Endothelial cell of umbilical vein (primary cell): ENCODE measurements around the gene CCM2. TPM values are rescaled to one million over a fixed set of nuclear protein-coding genes. Genes with fewer than 3 reads are reported as not detected.

Experiments used
- BruUV-seq: library from RNA; stranded (reverse); fragments of 400-500 nt; replicated peaks from 2 replicates; lab custom pipeline; 2021; lab: Mats Ljungman, UMichigan
- CTCF ChIA-PET: fragments of 300-600, 350-600 bp; sonication (Branson Sonifier 250); formaldehyde crosslinking; loops from one replicate; lab custom pipeline; 2021; ENCODE audit warnings: antibody characterized with exemption, inconsistent platforms; lab: Charles Lee
- POLR2A ChIA-PET: fragments of 300-600, 350-600 bp; sonication (Branson Sonifier 250); formaldehyde crosslinking; loops from one replicate; lab custom pipeline; 2021; ENCODE audit warnings: antibody characterized with exemption, inconsistent platforms; lab: Charles Lee
- DNase-seq: peaks from one replicate; pipeline ENCODE4 v3.0.0-alpha.2; 2011; ENCODE audit warnings: low read depth, low spot score
- FAIRE-seq: peaks from 2 replicates; lab custom pipeline; 2011; peaks lifted over from hg19 to GRCh38; lab: Jason Lieb, UNC
- H2AFZ ChIP-seq: 2 replicates; pipeline ENCODE4 v1.6.0; 2012; ENCODE audit warnings: low read depth, low read length, control low read depth, inconsistent platforms
- H3K27ac ChIP-seq: 2 replicates; pipeline ENCODE4 v1.5.1; 2011; ENCODE audit warnings: low read depth, mild to moderate bottlenecking, control low read depth, low read length, moderate library complexity; ENCODE audit not compliant: insufficient read depth
- H3K27me3 ChIP-seq, 2 experiments: 2 replicates each; pipeline versions ENCODE4 v1.6.0 to v1.6.1; 2011; ENCODE audit warnings: low read length in 2 of 2, mixed read lengths in 1 of 2; ENCODE audit not compliant: control insufficient read depth in 2 of 2, insufficient read depth in 2 of 2
- H3K36me3 ChIP-seq, 2 experiments: 2 replicates in 1 of 2; 3 replicates in 1 of 2; pipeline ENCODE4 v1.5.1; 2011; ENCODE audit warnings: low read length in 2 of 2, mild to moderate bottlenecking in 1 of 2, moderate library complexity in 1 of 2; ENCODE audit not compliant: control insufficient read depth in 2 of 2, insufficient read depth in 2 of 2; ENCODE audit errors: extremely low read depth in 1 of 2
- H3K4me1 ChIP-seq: 3 replicates; pipeline ENCODE4 v1.5.1; 2011; ENCODE audit warnings: mild to moderate bottlenecking, low read length; ENCODE audit not compliant: control insufficient read depth, insufficient read depth; ENCODE audit errors: extremely low read depth
- H3K4me2 ChIP-seq: 2 replicates; pipeline ENCODE4 v1.6.1; 2011; ENCODE audit warnings: low read length, control low read depth, mixed read lengths; ENCODE audit not compliant: insufficient read depth
- H3K4me3 ChIP-seq, 3 experiments: fragments of 200-600 bp in 1 of 3; sonication (generic), shearing (Covaris generic) in 1 of 3; replicated peaks in 1 of 3; 2 replicates each; pipeline ENCODE4 v1.5.1; 2011 to 2016; ENCODE audit warnings: control low read depth in 3 of 3, low read length in 3 of 3, mild to moderate bottlenecking in 2 of 3, inconsistent platforms in 1 of 3, low read depth in 1 of 3, moderate library complexity in 1 of 3; ENCODE audit not compliant: insufficient read depth in 1 of 3
- H3K79me2 ChIP-seq: 2 replicates; pipeline ENCODE4 v1.6.0; 2012; ENCODE audit warnings: low read length, inconsistent platforms; ENCODE audit not compliant: control insufficient read depth, insufficient read depth
- H3K9ac ChIP-seq: replicated peaks from 2 replicates; pipeline ENCODE3; 2011; ENCODE audit warnings: low read length, control low read depth; ENCODE audit not compliant: insufficient read depth; ENCODE audit errors: extremely low read depth
- H3K9me1 ChIP-seq: replicated peaks from 3 replicates; pipeline ENCODE4 v1.6.0; 2011; ENCODE audit warnings: mild to moderate bottlenecking, low read length; ENCODE audit not compliant: control insufficient read depth, insufficient read depth; ENCODE audit errors: extremely low read depth
- H3K9me3 ChIP-seq: replicated peaks from 2 replicates; pipeline ENCODE4 v1.5.1; 2012; ENCODE audit warnings: low read length, inconsistent platforms; ENCODE audit not compliant: control insufficient read depth, insufficient read depth
- H4K20me1 ChIP-seq: replicated peaks from 2 replicates; pipeline ENCODE3; 2011; ENCODE audit warnings: mild to moderate bottlenecking, low read length; ENCODE audit not compliant: control insufficient read depth, insufficient read depth; ENCODE audit errors: extremely low read depth
- EZH2 ChIP-seq: IDR thresholded peaks from 2 replicates; pipeline ENCODE4 v1.6.1; 2012; ENCODE audit warnings: borderline replicate concordance, low read depth, mild to moderate bottlenecking, moderate library complexity, low read length, inconsistent platforms; ENCODE audit not compliant: severe bottlenecking
- FOS ChIP-seq: IDR thresholded peaks from 2 replicates; pipeline ENCODE4 v1.6.1; 2011; ENCODE audit warnings: mild to moderate bottlenecking, low read length, moderate library complexity, borderline replicate concordance; ENCODE audit not compliant: insufficient read depth
- GATA2 ChIP-seq: IDR thresholded peaks from 2 replicates; pipeline ENCODE4 v1.7.0; 2011; ENCODE audit warnings: low read depth, mild to moderate bottlenecking, moderate library complexity, mixed read lengths, low read length; ENCODE audit not compliant: insufficient read length, insufficient read depth
- JUN ChIP-seq: IDR thresholded peaks from 2 replicates; pipeline ENCODE4 v1.6.1; 2011; ENCODE audit warnings: borderline replicate concordance, low read depth; ENCODE audit not compliant: insufficient read length, insufficient read depth
- MYC ChIP-seq: IDR thresholded peaks from one replicate; pipeline ENCODE4 v1.6.1; 2011; ENCODE audit warnings: mild to moderate bottlenecking, low read depth, low read length
- POLR2A ChIP-seq: IDR thresholded peaks from 2 replicates; pipeline ENCODE4 v1.6.1; 2012; ENCODE audit warnings: low read depth, mild to moderate bottlenecking, control low read depth, low read length
- POLR2AphosphoS5 ChIP-seq: IDR thresholded peaks from 2 replicates; pipeline ENCODE4 v1.6.1; 2012; ENCODE audit warnings: low read depth, mild to moderate bottlenecking, control low read depth, low read length, moderate library complexity; ENCODE audit not compliant: insufficient read depth
- dilution Hi-C: fragments of 300-500 bp; cut with MboI; formaldehyde crosslinking; loops from one replicate; pipeline ENCODE4 v1.15.0; 2019; ENCODE audit warnings: low sequenced_read_pairs; ENCODE audit not compliant: extremely low pct_ligation_motif_present
- intact Hi-C: fragments of 100-400 bp; cut with micrococcal nuclease; formaldehyde crosslinking; loops from one replicate; pipeline ENCODE4 v1.10.0; 2022
- polyA plus RNA-seq, 4 experiments: library from polyadenylated mRNA; depleted of rRNA in 3 of 4; stranded (reverse) in 3 of 4; unstranded in 1 of 4; fragments of >200 nt; gene quantifications; 2 replicates each; pipeline versions ENCODE4 v1.2.1 to v1.2.3, GENCODE V29; 2011 to 2012; ENCODE audit warnings: missing spikeins in 1 of 4
- total RNA-seq: library from RNA; stranded (reverse); gene quantifications from 2 replicates; pipeline ENCODE4 v1.2.3, GENCODE V29; 2021
- TF ChIP-seq, protein P1 (sequence below), 2 donors: IDR thresholded peaks; 1 replicate in 1 of 2; 2 replicates in 1 of 2; pipeline ENCODE4 v1.5.1; 2011; ENCODE audit warnings: low read length in 2 of 2, mild to moderate bottlenecking in 2 of 2, moderate library complexity in 2 of 2, control low read depth in 1 of 2, inconsistent platforms in 1 of 2, low read depth in 1 of 2; ENCODE audit not compliant: insufficient read depth in 1 of 2; ENCODE audit errors: extremely low read depth in 1 of 2
- TF ChIP-seq, protein P2 (sequence below): IDR thresholded peaks from 2 replicates; pipeline ENCODE4 v1.6.1; 2011; ENCODE audit not compliant: insufficient read depth, insufficient read length

The CCM2 gene
- total and polyA plus RNA-seq, 2 donors (not counting 3 experiments of a cell fraction or from before 2014, with no cell fraction given) = 66.1 to 70.4 TPM

GRCh38 chr7:45084901-45085618 lies 85.1 kb downstream of the CCM2 start:
- no peaks in the 10 kb centered on the region for H3K4me1 ChIP-seq
- peaks cover 3 to 4% of the 10 kb centered on the region in 2 experiments for H3K27me3 ChIP-seq
- no TSS peak for BruUV-seq
- H3K9ac ChIP-seq = no peak overlapping the region
- TF ChIP-seq GATA2 (no peak), FOS (no peak), JUN (no peak), MYC (no peak), EZH2 (no peak), POLR2A (no peak), POLR2AphosphoS5 (no peak)
- TF ChIP-seq, protein P1, sequence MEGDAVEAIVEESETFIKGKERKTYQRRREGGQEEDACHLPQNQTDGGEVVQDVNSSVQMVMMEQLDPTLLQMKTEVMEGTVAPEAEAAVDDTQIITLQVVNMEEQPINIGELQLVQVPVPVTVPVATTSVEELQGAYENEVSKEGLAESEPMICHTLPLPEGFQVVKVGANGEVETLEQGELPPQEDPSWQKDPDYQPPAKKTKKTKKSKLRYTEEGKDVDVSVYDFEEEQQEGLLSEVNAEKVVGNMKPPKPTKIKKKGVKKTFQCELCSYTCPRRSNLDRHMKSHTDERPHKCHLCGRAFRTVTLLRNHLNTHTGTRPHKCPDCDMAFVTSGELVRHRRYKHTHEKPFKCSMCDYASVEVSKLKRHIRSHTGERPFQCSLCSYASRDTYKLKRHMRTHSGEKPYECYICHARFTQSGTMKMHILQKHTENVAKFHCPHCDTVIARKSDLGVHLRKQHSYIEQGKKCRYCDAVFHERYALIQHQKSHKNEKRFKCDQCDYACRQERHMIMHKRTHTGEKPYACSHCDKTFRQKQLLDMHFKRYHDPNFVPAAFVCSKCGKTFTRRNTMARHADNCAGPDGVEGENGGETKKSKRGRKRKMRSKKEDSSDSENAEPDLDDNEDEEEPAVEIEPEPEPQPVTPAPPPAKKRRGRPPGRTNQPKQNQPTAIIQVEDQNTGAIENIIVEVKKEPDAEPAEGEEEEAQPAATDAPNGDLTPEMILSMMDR (IDR thresholded peaks at IDR 0.05; ENCODE audit: extremely low read depth in 1 of 2, insufficient read depth in 1 of 2, low read depth in 1 of 2, low read length in 2 of 2) = no peak
- TF ChIP-seq, protein P2, sequence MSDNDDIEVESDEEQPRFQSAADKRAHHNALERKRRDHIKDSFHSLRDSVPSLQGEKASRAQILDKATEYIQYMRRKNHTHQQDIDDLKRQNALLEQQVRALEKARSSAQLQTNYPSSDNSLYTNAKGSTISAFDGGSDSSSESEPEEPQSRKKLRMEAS = no peak
- H3K36me3 ChIP-seq = no peaks in the 10 kb centered on the region
- CTCF ChIA-PET = no interaction called here
- no peak overlapping the region for H2AFZ ChIP-seq
- intact Hi-C loops (no loop called here), dilution Hi-C loops (no loop called here)
- H3K4me2 ChIP-seq = no peak overlapping the region
- H4K20me1 ChIP-seq = no peaks in the 10 kb centered on the region
- POLR2A ChIA-PET = no interaction called here
- no peaks in the 10 kb centered on the region for H3K9me3 ChIP-seq
- no peak overlapping the region for H3K4me3 ChIP-seq
- H3K9me1 ChIP-seq = no peaks in the 10 kb centered on the region
- no peak for FAIRE-seq
- DNase-seq = no peak
- no peaks in the 10 kb centered on the region for H3K79me2 ChIP-seq
- H3K27ac ChIP-seq = no peak overlapping the region
